H9 (cell line): ENCODE measurements around the gene CERK. TPM values are rescaled to one million over a fixed set of nuclear protein-coding genes. Genes with fewer than 3 reads are reported as not detected.

ENCODE experiments used
- DNase-seq: peaks from one replicate; pipeline ENCODE4 v3.0.0-alpha.2; 2017
- H2AFZ ChIP-seq: one replicate; pipeline ENCODE4 v1.6.1; 2013; ENCODE audit warnings: mild to moderate bottlenecking, low read length, control low read depth, moderate library complexity
- H2AK5ac ChIP-seq: 2 replicates; pipeline ENCODE4 v1.6.1; 2013; ENCODE audit warnings: low read length, control low read depth, mixed read lengths; ENCODE audit not compliant: insufficient read length
- H2BK120ac ChIP-seq: one replicate; pipeline ENCODE4 v1.6.1; 2013; ENCODE audit warnings: low read depth, mild to moderate bottlenecking, low read length, control low read depth, inconsistent platforms; ENCODE audit not compliant: poor library complexity, severe bottlenecking
- H2BK12ac ChIP-seq: 2 replicates; pipeline ENCODE4 v1.6.1; 2013; ENCODE audit warnings: low read length, control low read depth, mixed read lengths, low read depth; ENCODE audit not compliant: insufficient read length
- H2BK15ac ChIP-seq: 2 replicates; pipeline ENCODE4 v1.6.1; 2013; ENCODE audit warnings: low read depth, low read length, control low read depth
- H2BK20ac ChIP-seq: one replicate; pipeline ENCODE4 v1.6.1; 2013; ENCODE audit warnings: low read depth, mild to moderate bottlenecking, low read length, control low read depth, inconsistent platforms; ENCODE audit not compliant: poor library complexity, severe bottlenecking
- H2BK5ac ChIP-seq: 2 replicates; pipeline ENCODE4 v1.6.1; 2013; ENCODE audit warnings: low read length, control low read depth, mixed read lengths; ENCODE audit not compliant: insufficient read length
- H3K14ac ChIP-seq: 2 replicates; pipeline ENCODE4 v1.6.1; 2013; ENCODE audit warnings: low read length, control low read depth; ENCODE audit not compliant: insufficient read depth
- H3K18ac ChIP-seq: 2 replicates; pipeline ENCODE4 v1.6.1; 2013; ENCODE audit warnings: low read depth, mild to moderate bottlenecking, mixed read lengths, low read length, control low read depth; ENCODE audit not compliant: insufficient read length
- H3K23ac ChIP-seq: 2 replicates; pipeline ENCODE4 v1.6.1; 2013; ENCODE audit warnings: low read length, control low read depth, mixed read lengths, low read depth; ENCODE audit not compliant: insufficient read length
- H3K23me2 ChIP-seq: 2 replicates; pipeline ENCODE4 v1.6.1; 2013; ENCODE audit warnings: low read depth, mild to moderate bottlenecking, mixed read lengths, low read length, control low read depth; ENCODE audit not compliant: insufficient read length, poor library complexity, severe bottlenecking
- H3K27ac ChIP-seq: 2 replicates; pipeline ENCODE4 v1.5.1; 2013; ENCODE audit warnings: low read length, control low read depth, mixed read lengths, low read depth; ENCODE audit not compliant: insufficient read length
- H3K27me3 ChIP-seq: 2 replicates; pipeline ENCODE4 v1.6.1; 2013; ENCODE audit warnings: low read length, control low read depth, inconsistent platforms; ENCODE audit not compliant: insufficient read depth
- H3K4ac ChIP-seq: 2 replicates; pipeline ENCODE4 v1.6.1; 2013; ENCODE audit warnings: low read depth, mild to moderate bottlenecking, control low read depth, inconsistent platforms, low read length, moderate library complexity
- H3K4me1 ChIP-seq: 2 replicates; pipeline ENCODE4 v1.6.1; 2013; ENCODE audit warnings: low read length, control low read depth, inconsistent platforms; ENCODE audit not compliant: insufficient read depth
- H3K4me2 ChIP-seq: 2 replicates; pipeline ENCODE4 v1.6.1; 2013; ENCODE audit warnings: low read length, control low read depth, mixed read lengths; ENCODE audit not compliant: insufficient read length, insufficient read depth
- H3K56ac ChIP-seq: 2 replicates; pipeline ENCODE4 v1.6.1; 2013; ENCODE audit warnings: low read depth, mild to moderate bottlenecking, mixed read lengths, low read length, control low read depth; ENCODE audit not compliant: insufficient read length
- H3K79me1 ChIP-seq: 2 replicates; pipeline ENCODE4 v1.6.1; 2013; ENCODE audit warnings: low read depth, mild to moderate bottlenecking, moderate library complexity, low read length, control low read depth, inconsistent platforms; ENCODE audit not compliant: insufficient read depth, poor library complexity, severe bottlenecking
- H3K79me2 ChIP-seq: 2 replicates; pipeline ENCODE4 v1.6.1; 2013; ENCODE audit warnings: low read length, control low read depth, inconsistent platforms; ENCODE audit not compliant: insufficient read depth
- H3K9ac ChIP-seq: 2 replicates; pipeline ENCODE4 v1.6.1; 2013; ENCODE audit warnings: low read length, control low read depth, mixed read lengths; ENCODE audit not compliant: insufficient read length; ENCODE audit errors: extremely low read depth
- H3K9me3 ChIP-seq: one replicate; pipeline ENCODE4 v1.6.1; 2013; ENCODE audit warnings: low read depth, low read length, inconsistent platforms; ENCODE audit not compliant: control insufficient read depth
- H3T11ph ChIP-seq: one replicate; pipeline ENCODE4 v1.6.1; 2013; ENCODE audit warnings: mild to moderate bottlenecking, low read length, control low read depth, inconsistent platforms
- H4K20me1 ChIP-seq: one replicate; pipeline ENCODE4 v1.6.1; 2013; ENCODE audit not compliant: control insufficient read depth, insufficient read length, insufficient read depth
- H4K5ac ChIP-seq: 2 replicates; pipeline ENCODE4 v1.6.1; 2013; ENCODE audit warnings: low read depth, mild to moderate bottlenecking, mixed read lengths, low read length, control low read depth; ENCODE audit not compliant: insufficient read length
- H4K8ac ChIP-seq: replicated peaks from 2 replicates; pipeline ENCODE4 v1.6.1; 2013; ENCODE audit warnings: low read length, control low read depth, mixed read lengths, low read depth; ENCODE audit not compliant: insufficient read length
- H4K91ac ChIP-seq: 2 replicates; pipeline ENCODE4 v1.6.1; 2013; ENCODE audit warnings: low read depth, mild to moderate bottlenecking, moderate library complexity, mixed read lengths, low read length, control low read depth; ENCODE audit not compliant: insufficient read length
- H3K27ac Mint-ChIP-seq, 3 experiments: 2 replicates in 2 of 3; 3 replicates in 1 of 3; pipeline ENCODE4 v1.8.0; 2020 to 2021; ENCODE audit warnings: mixed read lengths in 3 of 3, mild to moderate bottlenecking in 1 of 3, moderate library complexity in 1 of 3
- H3K27me3 Mint-ChIP-seq: 2 replicates; pipeline ENCODE4 v1.8.0; 2021; ENCODE audit warnings: low read depth, mild to moderate bottlenecking, moderate library complexity, mixed read lengths
- H3K36me3 Mint-ChIP-seq, 3 experiments: 2 replicates in 2 of 3; 3 replicates in 1 of 3; pipeline ENCODE4 v1.8.0; 2020 to 2021; ENCODE audit warnings: low read depth in 3 of 3, mixed read lengths in 3 of 3; ENCODE audit not compliant: insufficient read depth in 1 of 3
- H3K4me1 Mint-ChIP-seq, 2 experiments: 2 replicates each; pipeline ENCODE4 v1.8.0; 2020; ENCODE audit warnings: mixed read lengths in 2 of 2
- H3K4me3 Mint-ChIP-seq, 2 experiments: 2 replicates in 1 of 2; 3 replicates in 1 of 2; pipeline ENCODE4 v1.8.0; 2020 to 2021; ENCODE audit warnings: mild to moderate bottlenecking in 2 of 2, mixed read lengths in 2 of 2, moderate library complexity in 1 of 2
- H3K9me3 Mint-ChIP-seq, 2 experiments: 2 replicates in 1 of 2; 3 replicates in 1 of 2; pipeline ENCODE4 v1.8.0; 2020; ENCODE audit warnings: mild to moderate bottlenecking in 2 of 2, mixed read lengths in 2 of 2, moderate library complexity in 1 of 2
- CTCF ChIP-seq: fragments of 200-600 bp; sonication (generic); conservative IDR thresholded peaks from 3 replicates; pipeline ENCODE4 v1.8.0; 2021; ENCODE audit warnings: antibody characterized with exemption, mild to moderate bottlenecking
- WGBS: extraction: QIAGEN DNeasy Blood & Tissue Kit; methylation state at CpG from one replicate; pipeline ENCODE4 v1.1.7; 2013; ENCODE audit warnings: missing lambda C conversion rate, low lambda C conversion rate, mixed read lengths; ENCODE audit not compliant: insufficient read length; ENCODE audit errors: extremely low coverage; 5-methylcytosine and 5-hydroxymethylcytosine counted together
- total RNA-seq: library from RNA; stranded (reverse); gene quantifications from 2 replicates; pipeline ENCODE4 v1.2.1, GENCODE V29; 2021

The CERK gene
- total RNA-seq, 1 experiment from 2014 or later, result 47.1 TPM

GRCh38 chr22:46637711-46638600 lies 100.1 kb downstream of the CERK start:
- no peaks in the 10 kb centered on the region for H3K4me1 ChIP-seq
- H3K18ac ChIP-seq, result no peak overlapping the region
- no peaks in the 10 kb centered on the region for H3K27me3 ChIP-seq
- H2AK5ac ChIP-seq, result no peak overlapping the region
- H4K91ac ChIP-seq, result no peak overlapping the region
- no peak for TF ChIP-seq CTCF
- H3K14ac ChIP-seq, result no peak overlapping the region
- no peak overlapping the region for H3K27ac ChIP-seq
- no peaks in the 10 kb centered on the region for H4K20me1 ChIP-seq
- H3K27ac Mint-ChIP-seq, result peak overlapping the region in 2 of 3 experiments; percentile 34 to 65; a peak in 2 of 7 replicates
- no peak overlapping the region for H2BK5ac ChIP-seq
- no peak overlapping the region for H2AFZ ChIP-seq
- H3K27me3 Mint-ChIP-seq, result no peaks in the 10 kb centered on the region
- H3K4me1 Mint-ChIP-seq, result peaks cover 7 to 34% of the 10 kb centered on the region in 2 experiments
- no peak overlapping the region for H4K8ac ChIP-seq
- no peak overlapping the region for H2BK15ac ChIP-seq
- no peak overlapping the region for H4K5ac ChIP-seq
- no peak overlapping the region for H3K4me3 Mint-ChIP-seq
- no peaks in the 10 kb centered on the region for H3K23me2 ChIP-seq
- H3K23ac ChIP-seq, result no peak overlapping the region
- H3T11ph ChIP-seq, result no peak overlapping the region
- no CpG with 5 or more reads among the region's 21 CpGs for WGBS
- H3K9me3 ChIP-seq, result no peaks in the 10 kb centered on the region
- no peak overlapping the region for H3K56ac ChIP-seq
- no peak overlapping the region for H2BK20ac ChIP-seq
- peaks cover 0 to 3% (median 2%) of the 10 kb centered on the region in 3 experiments; a peak in 3 of 7 replicates for H3K36me3 Mint-ChIP-seq
- H3K79me2 ChIP-seq, result no peaks in the 10 kb centered on the region
- no peak overlapping the region for H2BK120ac ChIP-seq
- no peak overlapping the region for H3K9ac ChIP-seq
- H3K4me2 ChIP-seq, result no peak overlapping the region
- peaks cover 2 to 3% of the 10 kb centered on the region in 2 experiments; a peak in 3 of 5 replicates for H3K9me3 Mint-ChIP-seq
- H3K79me1 ChIP-seq, result no peaks in the 10 kb centered on the region
- no peak overlapping the region for H2BK12ac ChIP-seq
- DNase-seq, result no peak
- H3K4ac ChIP-seq, result no peak overlapping the region
